Endothelial cell of hepatic sinusoid (primary cell): Measurements from ENCODE around the gene NIT1.

ENCODE experiments used
- in situ Hi-C: cut with HindIII; loops from 2 replicates; pipeline ENCODE4 v1.10.0; 2017; ENCODE audit warnings: low sequenced_read_pairs

NIT1 gene

GRCh38 chr1:161083748-161084596 is 33.9 kb upstream of the NIT1 start:
- in situ Hi-C loops = no loop called here

- in situ Hi-C loops = no loop called here
Measured at GRCh38 chr1:161084597-161084988, 33.3 kb upstream of the NIT1 start.

- in situ Hi-C loops = no loop called here
Measured at GRCh38 chr1:161085165-161085564, 32.7 kb upstream of the NIT1 start.

- in situ Hi-C loops = no loop called here
Measured at GRCh38 chr1:161086457-161086856, 31.4 kb upstream of the NIT1 start.

- in situ Hi-C loops = no loop called here
Measured at GRCh38 chr1:161088587-161089110, 29.3 kb upstream of the NIT1 start.

- in situ Hi-C loops = no loop called here
Measured at GRCh38 chr1:161089251-161089924, 28.5 kb upstream of the NIT1 start, which contains the start of gene NECTIN4. TSS of gene NECTIN4 (minus strand) at chr1:161089558. CDS start at chr1:161089296, 262 bp downstream.

- in situ Hi-C loops = loop anchor here (5.0 kb wide), 3 partner anchors 48 to 88 kb away; no protein-coding TSS in a partner anchor
Measured at GRCh38 chr1:161089938-161090337, 28.0 kb upstream of the NIT1 start.

GRCh38 chr1:161090617-161091016 is 27.3 kb upstream of the NIT1 start:
- in situ Hi-C loops = loop anchor here (5.0 kb wide), 3 partner anchors 48 to 88 kb away; no protein-coding TSS in a partner anchor

- in situ Hi-C loops = loop anchor here (5.0 kb wide), 3 partner anchors 49 to 89 kb away; no protein-coding TSS in a partner anchor
Measured at GRCh38 chr1:161091093-161091492, 26.8 kb upstream of the NIT1 start.

- in situ Hi-C loops = loop anchor here (5.0 kb wide), 3 partner anchors 50 to 90 kb away; no protein-coding TSS in a partner anchor
Measured at GRCh38 chr1:161091796-161092507, 26.0 kb upstream of the NIT1 start.

GRCh38 chr1:161092621-161093028 is 25.3 kb upstream of the NIT1 start:
- in situ Hi-C loops = loop anchor here (5.0 kb wide), 3 partner anchors 50 to 90 kb away; no protein-coding TSS in a partner anchor

- in situ Hi-C loops = loop anchor here (5.0 kb wide), 3 partner anchors 48 to 92 kb away; no protein-coding TSS in a partner anchor
Measured at GRCh38 chr1:161094481-161094880, 23.4 kb upstream of the NIT1 start.

GRCh38 chr1:161095230-161095629 is 22.7 kb upstream of the NIT1 start:
- in situ Hi-C loops = no loop called here

GRCh38 chr1:161096015-161096414 is 21.9 kb upstream of the NIT1 start:
- in situ Hi-C loops = no loop called here

- in situ Hi-C loops = no loop called here
Measured at GRCh38 chr1:161096530-161096929, 21.4 kb upstream of the NIT1 start.

GRCh38 chr1:161098210-161099068 is 19.5 kb upstream of the NIT1 start, which contains the start of gene KLHDC9:
TSS of gene KLHDC9 (plus strand) at chr1:161098361. CDS start at chr1:161098536, 175 bp downstream.
- in situ Hi-C loops = no loop called here

- in situ Hi-C loops = no loop called here
Measured at GRCh38 chr1:161099090-161099802, 18.7 kb upstream of the NIT1 start.

- in situ Hi-C loops = no loop called here
Measured at GRCh38 chr1:161100556-161100955, 17.3 kb upstream of the NIT1 start.

GRCh38 chr1:161106431-161106830 is 11.5 kb upstream of the NIT1 start:
- in situ Hi-C loops = no loop called here
